GM19324 (cell line): ENCODE measurements around the gene FILIP1.
"Not testable (repeated sequence)": the region's sequence is repeated elsewhere in the genome, so short reads cannot be mapped to it uniquely, and the experiment has no call there.

Source experiments
- ATAC-seq: cut with Tn5 transposase; IDR thresholded peaks from one replicate; pipeline ENCODE4 v1.9.1; 2021; ENCODE audit warnings: mild to moderate bottlenecking, moderate library complexity; ENCODE audit not compliant: unreplicated experiment, low FRiP score

The FILIP1 gene

DNA sequence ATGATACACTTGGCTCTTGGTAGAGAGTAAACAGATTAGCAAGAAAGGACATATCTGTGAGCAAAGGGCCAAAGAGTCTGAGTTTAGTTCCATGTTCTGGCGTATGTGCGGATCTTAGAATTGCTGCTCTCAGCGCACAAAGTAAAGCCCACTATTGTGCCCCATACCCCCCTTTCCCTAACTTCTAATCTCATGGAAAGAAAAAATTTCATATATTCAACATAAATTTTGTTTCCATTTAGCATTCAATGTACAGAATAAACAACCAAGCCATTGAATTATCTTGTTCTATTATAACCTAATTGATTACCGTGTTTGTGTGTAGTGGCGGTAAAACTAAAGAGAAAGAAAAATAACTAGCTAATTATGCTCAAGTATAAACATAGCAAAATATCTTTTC, 30.5 kb downstream of the FILIP1 start:
- no peak for ATAC-seq

DNA sequence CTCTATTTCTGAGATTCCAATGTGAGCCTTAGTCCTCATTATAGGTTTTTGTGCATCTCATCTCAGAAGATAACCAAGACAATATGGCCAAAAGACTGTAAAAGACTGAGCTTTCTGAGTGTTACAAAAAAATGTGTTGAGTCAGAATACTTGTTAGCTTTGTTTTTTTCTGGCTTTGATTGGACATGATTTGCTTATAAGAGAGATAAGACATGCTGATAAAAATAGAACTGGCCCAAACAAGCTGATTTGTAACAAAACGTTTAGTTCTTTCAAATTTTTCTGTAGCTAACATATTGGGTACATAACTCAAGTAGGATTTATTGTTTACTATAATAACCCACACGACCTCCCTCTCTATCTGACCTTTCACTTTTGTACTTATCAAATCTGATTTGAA, 32.9 kb downstream of the FILIP1 start:
- no peak for ATAC-seq

DNA sequence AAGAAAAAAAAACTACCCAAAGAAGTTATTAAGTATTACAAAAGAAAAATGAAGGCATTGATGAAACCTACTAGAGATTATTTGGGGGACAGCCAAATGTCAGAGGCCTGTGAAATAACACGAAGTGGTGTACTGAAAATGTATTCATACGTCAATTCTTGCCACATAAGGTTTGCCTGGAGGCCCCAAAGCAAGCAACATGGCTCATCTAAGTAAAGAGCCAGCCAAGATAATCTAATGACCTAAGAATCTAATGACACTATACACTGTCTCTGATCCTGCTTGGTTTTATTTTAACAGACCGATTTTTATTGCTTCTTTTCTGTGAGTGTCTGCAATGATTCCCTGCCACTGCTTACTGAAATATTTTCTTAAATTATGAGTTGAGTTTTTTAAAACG, 34.7 kb downstream of the FILIP1 start:
- no peak for ATAC-seq

DNA sequence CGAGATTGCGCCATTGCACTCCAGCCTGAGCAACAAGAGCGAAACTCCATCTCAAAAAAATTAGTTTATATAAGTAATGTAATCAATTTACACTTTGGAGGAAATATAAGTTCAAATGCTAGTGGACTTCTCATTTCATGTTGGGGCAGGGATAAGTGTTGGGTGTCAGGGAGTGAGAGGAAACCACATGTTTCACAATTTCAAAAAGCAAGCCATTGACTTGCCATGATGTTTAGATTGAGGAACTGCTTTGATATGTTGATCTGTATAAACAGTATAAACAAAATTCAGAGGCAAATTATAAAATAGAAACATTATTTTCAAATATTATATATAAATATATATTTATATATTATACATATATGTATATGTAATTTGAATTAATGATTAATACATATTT, 42.7 kb downstream of the FILIP1 start:
- ATAC-seq = no peak

DNA sequence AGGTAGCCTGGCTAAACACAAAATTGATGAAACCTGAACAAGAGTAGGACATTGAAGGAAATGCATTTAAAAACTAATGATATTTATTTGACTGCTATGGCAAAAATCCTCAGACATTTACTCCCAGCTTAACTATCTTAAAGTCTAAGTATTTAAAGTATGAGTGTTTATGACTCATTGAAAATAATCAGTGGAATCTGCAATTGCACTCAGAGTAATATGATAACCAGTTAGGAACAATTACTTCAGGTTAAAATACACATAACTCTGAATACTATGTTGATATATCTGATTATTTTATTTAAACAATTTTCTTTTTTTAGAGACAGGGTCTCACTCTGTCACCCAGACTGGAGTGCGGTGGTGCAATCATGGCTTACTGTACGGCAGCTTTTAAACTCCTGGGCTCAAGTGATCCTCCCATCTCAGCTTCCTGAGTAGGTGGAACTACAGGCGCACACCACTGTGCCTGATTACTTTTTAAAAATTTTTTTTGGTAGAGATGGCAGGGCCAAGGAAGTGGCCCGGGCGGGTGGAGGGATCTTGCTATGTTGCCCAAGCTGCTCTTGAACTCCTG, 43.9 kb downstream of the FILIP1 start:
- no peak for ATAC-seq

DNA sequence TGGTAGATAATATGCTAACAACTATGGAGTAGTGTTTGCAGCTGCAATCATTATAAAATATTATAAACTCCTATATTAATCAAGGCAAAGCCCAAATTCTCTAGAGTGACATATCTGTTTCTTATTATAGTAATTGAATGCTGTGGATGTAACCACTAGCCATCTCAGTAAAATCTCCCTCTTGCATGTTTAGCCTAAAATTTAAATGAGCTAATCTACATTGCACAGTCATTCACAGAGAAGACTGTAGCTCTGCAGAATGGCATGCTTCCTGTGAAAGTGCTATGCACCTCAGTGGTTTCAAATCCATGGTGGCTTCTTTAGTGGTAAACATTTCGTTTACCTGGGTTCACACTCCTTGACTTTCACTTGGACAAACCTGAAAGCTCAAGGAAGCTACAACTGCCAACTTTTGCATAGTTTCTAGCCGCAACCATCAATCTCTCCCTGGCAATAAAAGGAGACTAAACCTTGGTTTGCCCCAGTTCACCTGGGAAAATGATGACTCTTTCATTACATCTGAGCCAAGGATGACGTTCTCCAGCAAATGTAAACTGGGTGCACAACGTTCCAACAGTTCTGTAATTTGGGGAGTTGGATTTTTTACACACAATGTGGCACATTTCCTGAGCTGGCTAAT, 47.2 kb downstream of the FILIP1 start:
- no peak for ATAC-seq

DNA sequence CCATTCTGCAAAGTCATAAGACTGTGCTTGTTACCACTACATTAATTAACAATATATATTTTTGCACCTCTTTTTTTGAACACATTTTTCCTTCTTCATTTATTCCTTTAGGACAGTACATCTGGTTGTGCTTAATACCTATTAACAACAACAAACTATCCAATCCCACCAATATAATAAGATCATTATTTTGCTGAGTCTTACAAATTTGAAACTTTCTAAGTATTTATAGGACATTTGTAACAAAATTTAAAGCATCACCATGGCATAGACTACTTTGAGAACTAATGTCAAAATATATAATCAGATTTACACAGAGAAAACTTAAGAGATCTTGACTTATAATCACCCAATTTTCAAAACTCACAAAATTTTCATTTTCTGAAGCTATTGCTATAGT, 47.9 kb downstream of the FILIP1 start:
- no peak for ATAC-seq

DNA sequence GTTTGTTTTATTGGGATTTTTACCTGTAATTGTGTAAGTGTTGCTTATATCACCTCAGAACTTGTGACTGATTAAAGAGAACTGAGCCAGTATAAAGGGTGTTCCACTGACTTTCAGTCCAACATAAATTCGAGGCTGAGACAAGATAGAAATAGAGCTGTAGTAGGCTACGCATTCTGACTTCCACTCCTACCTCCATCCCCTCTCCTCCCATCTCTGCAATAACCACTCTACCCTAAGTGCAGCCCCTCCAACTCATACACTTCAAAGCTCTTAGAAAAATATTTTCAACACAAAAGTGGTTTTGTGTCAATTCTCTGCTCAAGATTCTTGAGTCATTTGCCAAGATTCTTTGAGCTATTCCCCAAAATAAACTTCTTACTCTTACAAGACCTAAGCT, 48.7 kb downstream of the FILIP1 start:
- no peak for ATAC-seq

DNA sequence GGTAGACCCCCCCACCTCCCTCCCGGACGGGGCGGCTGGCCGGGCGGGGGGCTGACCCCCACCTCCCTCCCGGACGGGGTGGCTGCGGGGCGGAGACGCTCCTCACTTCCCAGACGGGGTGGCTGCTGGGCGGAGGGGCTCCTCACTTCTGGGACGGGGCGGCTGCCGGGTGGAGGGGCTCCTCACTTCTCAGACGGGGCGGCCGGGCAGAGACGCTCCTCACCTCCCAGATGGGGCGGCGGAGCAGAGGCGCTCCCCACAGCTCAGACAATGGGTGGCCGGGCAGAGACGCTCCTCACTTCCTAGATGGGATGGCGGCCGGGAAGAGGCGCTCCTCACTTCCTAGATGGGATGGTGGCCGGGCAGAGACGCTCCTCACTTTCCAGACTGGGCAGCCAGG, 51.7 kb downstream of the FILIP1 start:
- not testable (repeated sequence) for ATAC-seq

DNA sequence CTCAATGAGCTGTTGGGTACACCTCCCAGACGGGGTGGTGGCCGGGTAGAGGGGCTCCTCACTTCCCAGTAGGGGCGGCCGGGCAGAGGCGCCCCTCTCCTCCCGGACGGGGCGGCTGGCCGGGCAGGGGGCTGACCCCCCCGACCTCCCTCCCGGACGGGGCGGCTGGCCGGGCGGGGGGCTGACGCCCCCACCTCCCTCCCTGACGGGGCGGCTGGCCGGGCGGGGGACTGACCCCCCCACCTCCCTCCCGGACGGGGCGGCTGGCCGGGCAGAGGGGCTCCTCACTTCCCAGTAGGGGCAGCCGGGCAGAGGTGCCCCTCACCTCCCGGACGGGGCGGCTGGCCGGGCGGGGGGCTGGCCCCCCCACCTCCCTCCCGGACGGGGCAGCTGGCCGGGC, 52.1 kb downstream of the FILIP1 start:
- ATAC-seq = not testable (repeated sequence)

DNA sequence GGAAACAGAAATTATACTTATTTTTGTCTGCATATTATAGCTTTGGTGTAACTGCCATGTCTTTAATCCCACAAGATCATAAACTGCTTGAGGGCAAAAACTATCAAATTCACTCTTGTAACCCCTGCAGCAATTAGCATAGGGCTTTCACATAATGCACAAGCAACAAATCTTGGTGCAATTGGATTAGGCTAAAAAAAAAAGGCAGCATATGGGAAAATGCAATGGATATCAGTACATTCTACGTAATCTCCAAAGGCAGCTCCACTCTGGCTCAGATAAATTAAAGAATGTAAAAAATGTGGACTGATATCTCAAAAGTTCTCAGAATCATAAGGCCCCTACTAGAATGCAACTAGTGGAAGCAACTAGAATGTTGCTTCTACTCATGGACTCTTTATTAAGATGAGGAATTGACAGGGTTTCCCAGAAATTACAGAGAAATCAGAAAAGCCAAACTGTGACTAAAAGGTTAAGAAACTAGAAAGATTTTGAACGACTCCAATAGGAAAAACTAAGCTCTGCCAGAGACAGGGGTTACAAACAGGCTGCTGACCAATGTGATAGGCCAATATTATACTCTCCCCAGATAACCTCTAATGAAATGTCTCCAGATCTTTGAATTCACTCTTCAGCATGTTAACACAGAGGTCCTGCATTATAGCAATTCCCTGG, 55.0 kb downstream of the FILIP1 start:
- ATAC-seq = no peak

DNA sequence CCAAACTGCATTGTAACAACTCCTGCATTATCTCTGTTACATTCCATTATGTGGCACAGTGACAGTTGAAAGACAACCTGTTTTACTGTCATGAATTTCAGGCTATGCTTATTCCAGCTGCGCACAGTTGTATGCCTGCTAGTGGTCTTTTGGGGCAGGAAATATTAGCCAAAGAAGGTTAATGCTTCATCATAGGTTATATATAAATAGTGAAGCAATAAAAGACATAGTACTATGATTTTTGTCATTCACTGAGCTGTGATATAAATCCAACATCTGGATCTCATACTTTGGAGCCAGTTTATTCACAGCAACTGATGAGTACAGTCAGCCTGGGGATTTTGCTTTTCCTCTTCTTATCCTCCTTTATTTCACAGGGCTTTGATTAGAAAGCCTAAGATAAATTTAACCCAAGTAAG, 55.6 kb downstream of the FILIP1 start:
- no peak for ATAC-seq

DNA sequence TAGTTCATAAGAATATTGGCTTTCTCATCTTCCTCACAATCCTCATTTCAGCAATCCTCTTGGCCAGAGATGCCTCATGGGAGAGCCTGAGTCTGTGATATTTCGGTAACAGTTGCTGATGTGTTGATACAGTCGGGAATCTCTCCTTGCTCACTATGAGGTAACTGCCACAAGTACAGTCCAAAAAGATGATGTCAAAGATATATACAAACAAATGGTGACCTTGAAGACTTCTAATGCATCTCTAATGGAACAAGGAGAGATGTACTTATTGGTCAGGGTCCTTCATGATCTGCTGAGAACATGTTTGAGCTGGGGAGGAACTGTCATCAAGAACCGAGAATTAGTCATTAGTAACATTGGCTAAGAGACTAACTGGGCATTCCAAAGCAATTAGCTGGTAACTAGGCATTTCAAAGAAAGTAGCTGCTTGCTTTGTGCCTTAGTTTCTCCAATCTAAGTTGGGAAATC, 56.1 kb downstream of the FILIP1 start:
- ATAC-seq = no peak

DNA sequence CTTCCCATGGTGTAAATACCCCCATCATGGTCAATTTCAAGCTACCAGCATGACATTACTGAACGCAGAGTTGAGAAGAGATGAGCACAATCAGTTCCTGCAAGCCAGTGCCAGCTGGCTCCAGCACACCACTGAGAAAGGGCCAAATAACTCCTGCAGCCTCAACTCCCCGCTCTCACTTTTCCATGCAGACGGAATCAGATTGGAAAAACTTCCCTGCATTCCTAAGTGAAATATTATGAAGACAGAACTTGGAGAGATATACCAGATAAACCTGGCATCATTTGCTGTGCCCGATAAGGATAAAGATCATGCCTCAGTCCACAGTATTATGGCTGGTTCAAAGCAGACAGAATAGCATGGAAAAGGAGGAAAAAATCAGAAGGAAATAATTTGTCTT, 56.7 kb downstream of the FILIP1 start:
- ATAC-seq = no peak

DNA sequence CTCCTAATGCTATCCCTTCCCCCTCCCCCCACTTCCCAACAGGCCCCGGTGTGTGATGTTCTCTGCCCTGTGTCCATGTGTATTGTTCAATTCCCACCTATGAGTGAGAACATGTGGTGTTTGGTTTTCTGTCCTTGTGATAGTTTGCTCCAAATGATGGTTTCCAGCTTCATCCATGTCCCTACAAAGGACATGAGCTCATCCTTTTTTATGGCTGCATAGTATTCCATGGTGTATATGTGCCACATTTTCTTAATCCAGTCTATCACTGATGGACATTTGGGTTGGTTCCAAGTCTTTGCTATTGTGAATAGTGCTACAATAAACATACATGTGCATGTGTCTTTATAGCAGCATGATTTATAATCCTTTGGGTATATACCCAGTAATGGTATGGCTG, 60.8 kb downstream of the FILIP1 start:
- ATAC-seq = not testable (repeated sequence)

DNA sequence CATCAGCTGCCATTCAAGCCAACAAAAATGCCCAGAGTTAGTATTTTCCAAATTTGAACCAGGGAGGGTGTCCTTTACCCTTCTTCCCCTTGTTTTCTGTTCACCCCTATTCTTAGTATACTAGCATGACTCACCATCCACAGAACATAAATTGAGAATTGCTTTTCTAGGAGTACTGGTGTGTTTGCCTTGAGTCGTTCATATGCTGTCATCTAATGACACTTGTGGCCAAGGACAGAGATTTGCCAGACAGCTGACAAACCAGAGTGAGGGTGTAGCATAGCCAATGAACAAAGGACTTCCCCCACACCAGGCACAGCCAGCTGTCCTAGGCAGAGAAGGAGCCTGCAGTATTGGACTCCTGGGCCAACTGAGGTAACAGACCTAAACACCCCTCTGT, 62.2 kb downstream of the FILIP1 start:
- no peak for ATAC-seq

DNA sequence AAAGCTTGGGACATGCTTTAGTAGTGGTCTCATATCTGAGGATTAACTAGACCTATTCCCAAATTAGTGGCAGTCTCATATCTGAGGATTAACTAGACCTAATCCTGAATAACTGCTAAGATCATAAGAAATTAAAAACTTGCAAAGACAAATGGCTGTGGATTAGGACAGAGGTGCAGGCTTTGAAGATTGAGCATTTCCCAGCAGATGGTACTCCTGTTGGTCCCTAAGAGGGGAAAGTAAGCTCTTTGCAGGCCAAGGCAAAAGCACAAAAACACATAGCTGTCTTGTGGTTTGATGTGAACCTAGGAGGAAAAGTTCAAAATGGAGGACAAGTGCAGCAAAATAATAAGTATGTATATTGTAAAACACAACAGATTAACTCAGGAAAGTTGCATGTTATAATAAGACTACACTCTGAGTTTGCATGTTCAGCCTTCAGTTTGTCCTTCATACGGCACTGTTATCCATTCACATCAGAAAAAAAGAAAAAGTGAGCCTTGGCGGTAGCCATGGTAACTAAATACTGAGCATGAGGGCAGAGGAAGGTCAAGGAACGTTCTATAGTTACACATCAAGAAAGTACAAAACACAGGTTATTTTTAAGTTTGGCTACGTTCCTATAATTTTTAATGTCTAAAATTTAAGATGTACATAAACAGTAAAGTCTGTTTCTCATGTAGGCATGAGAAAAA, 62.8 kb downstream of the FILIP1 start:
- no peak for ATAC-seq

DNA sequence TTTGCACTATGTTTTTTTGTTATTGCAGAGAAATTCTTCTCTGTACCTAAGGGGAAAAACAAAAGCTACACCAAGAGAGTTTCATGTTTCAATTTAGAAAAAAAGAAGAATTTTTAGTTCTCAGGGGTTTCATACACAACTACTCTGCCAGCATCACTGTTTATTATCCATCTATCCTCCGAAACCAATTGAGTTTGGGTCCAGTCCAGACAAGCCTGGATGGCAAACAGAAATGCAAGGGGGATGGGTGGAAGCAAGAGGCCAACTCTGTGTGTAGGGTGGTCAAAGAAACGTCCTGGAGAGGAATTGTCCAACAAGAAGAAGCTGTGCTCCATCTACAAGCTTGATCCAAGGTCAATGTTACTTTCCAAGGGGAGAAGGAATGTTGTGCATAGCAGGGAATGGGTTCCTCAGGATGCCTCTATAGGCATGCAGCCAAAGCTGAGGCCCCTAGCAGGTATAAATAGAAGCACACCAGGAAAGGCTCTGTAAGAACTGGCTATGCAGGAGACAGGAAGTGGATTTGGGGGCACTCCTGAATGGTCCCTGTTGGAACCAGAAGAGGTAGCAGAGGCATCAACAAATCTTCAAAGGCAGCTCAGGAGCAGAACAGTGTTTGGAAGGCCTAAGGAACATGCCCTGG, 64.4 kb downstream of the FILIP1 start:
- ATAC-seq = no peak

DNA sequence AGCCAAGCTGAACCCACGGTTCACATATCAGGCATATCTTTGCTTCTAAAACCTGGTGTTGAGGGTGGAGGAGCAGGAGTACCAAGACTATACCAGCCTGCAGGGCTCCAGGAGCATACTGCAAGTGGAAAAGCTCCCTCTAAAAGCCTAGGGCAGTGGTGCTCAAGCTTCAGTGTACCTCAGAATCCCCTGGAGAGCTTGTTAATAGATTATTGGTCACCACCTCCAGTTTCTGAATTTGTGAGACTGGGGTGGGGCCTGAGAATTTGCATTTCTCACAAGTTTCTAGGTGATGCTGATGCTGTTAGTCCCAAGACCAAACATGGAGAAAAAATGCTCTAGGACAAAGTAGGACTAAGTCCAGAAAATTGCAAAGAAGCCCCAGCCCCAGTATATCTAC, 65.4 kb downstream of the FILIP1 start:
- no peak for ATAC-seq

DNA sequence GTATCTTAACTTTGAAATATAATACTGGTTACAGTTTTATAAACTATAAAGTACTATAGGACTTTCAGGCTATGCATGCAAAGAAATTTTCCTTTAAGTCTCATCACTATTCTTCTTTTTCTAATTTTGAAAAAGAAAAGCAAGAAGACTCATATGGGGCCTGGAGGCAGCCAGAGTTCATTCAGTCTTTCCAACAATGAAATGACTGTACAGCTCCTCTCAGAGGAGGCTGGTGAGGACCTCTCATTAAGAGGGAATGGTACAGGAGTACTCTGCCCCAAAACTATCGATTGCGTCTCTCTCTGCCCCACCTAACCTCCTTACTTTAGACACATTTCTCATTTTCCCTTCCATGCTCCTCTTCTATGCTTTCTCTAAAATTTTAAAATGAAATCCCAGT, 66.3 kb downstream of the FILIP1 start:
- ATAC-seq = no peak
